ENCODE data around the gene NTM.
A peak's percentile ranks its signal among the peaks of the same experiment; 100 is the strongest.

Gene NTM

DNA sequence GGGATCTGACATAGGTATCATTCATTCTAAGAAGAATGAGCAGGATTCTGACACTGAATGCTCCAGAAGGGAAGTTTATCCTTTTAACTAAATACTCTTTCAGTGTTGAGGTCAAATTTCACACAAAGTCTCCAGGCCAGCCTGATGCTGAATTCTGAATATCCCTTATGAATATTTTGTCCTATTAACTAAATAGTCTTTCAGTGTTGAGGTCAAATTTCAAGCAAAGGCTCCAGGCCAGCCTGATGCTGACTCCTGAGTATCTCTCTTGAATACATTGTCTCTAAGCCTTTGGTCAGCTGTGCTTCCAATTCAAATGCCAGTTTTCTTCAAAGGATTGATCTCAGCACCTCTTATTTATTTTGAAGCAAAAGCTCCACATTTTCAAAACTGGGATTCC, 676.8 kb downstream of the NTM start:
- Histone ChIP-seq H2AK5ac (ENCODE audit: low read length) (no peak overlapping the region), H3K9ac (ENCODE audit: low read length) (no peak overlapping the region), H4K5ac (ENCODE audit: low read length) (no peak overlapping the region), H4K8ac (ENCODE audit: low read depth, low read length) (no peak overlapping the region), H3K79me2 (ENCODE audit: control insufficient read depth, insufficient read depth, low read length) (no peaks in the 10 kb centered on the region), H2BK15ac (replicated peaks; ENCODE audit: low read depth) (no peak overlapping the region), H3K4me1 (ENCODE audit: control insufficient read depth, low read depth, low read length) (no peaks in the 10 kb centered on the region), H3K56ac (ENCODE audit: low read length) (no peak overlapping the region), H3K18ac (ENCODE audit: low read length) (no peak overlapping the region), H2BK5ac (ENCODE audit: low read length) (no peak overlapping the region), H3K36me3 (ENCODE audit: control insufficient read depth, insufficient read depth, low read length) (no peaks in the 10 kb centered on the region), H3K23ac (ENCODE audit: low read length) (no peak overlapping the region), H3K79me1 (ENCODE audit: low read length) (no peaks in the 10 kb centered on the region), H3K4me2 (ENCODE audit: low read length) (no peak overlapping the region), H3K27ac (ENCODE audit: low read depth, low read length) (no peak overlapping the region), H2BK120ac (ENCODE audit: low read depth, low read length) (no peak overlapping the region), H3K4me3 (ENCODE audit: low read length) (no peak overlapping the region), H3K4ac (ENCODE audit: low read depth, low read length) (no peak overlapping the region), H3K27me3 (ENCODE audit: insufficient read depth, low read length, poor library complexity) (no peaks in the 10 kb centered on the region)
- no peak for DNase-seq

DNA sequence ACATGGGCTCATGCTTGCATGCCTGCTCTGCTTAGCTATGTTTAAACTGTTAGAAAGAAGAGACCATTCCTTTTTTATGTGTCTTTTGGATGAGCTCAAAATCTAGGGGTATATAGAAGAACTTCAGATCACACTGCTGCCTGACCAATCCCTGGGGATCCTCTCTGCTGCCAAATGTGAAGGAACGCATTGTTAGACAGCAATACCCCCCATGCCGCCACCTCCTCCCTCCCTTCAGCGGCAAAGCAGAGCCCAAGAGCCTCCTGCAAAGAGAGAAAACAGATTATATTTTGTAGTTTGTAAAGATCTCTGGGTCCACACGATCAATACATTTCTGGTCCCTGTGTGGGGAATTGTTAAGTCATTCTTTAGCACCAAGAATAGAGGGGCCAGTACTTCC, 677.6 kb downstream of the NTM start:
- Histone ChIP-seq H2AK5ac (ENCODE audit: low read length) (no peak overlapping the region), H3K4me3 (ENCODE audit: low read length) (no peak overlapping the region), H3K27me3 (ENCODE audit: insufficient read depth, low read length, poor library complexity) (no peaks in the 10 kb centered on the region), H3K27ac (ENCODE audit: low read depth, low read length) (no peak overlapping the region), H3K18ac (ENCODE audit: low read length) (no peak overlapping the region), H2BK5ac (ENCODE audit: low read length) (no peak overlapping the region), H3K9ac (ENCODE audit: low read length) (no peak overlapping the region), H3K4ac (ENCODE audit: low read depth, low read length) (no peak overlapping the region), H3K4me2 (ENCODE audit: low read length) (no peak overlapping the region), H3K4me1 (ENCODE audit: control insufficient read depth, low read depth, low read length) (no peaks in the 10 kb centered on the region), H2BK120ac (ENCODE audit: low read depth, low read length) (no peak overlapping the region), H4K5ac (ENCODE audit: low read length) (no peak overlapping the region), H3K79me1 (ENCODE audit: low read length) (no peaks in the 10 kb centered on the region), H4K8ac (ENCODE audit: low read depth, low read length) (no peak overlapping the region), H3K23ac (ENCODE audit: low read length) (no peak overlapping the region), H3K36me3 (ENCODE audit: control insufficient read depth, insufficient read depth, low read length) (no peaks in the 10 kb centered on the region), H2BK15ac (replicated peaks; ENCODE audit: low read depth) (no peak overlapping the region), H3K56ac (ENCODE audit: low read length) (no peak overlapping the region), H3K79me2 (ENCODE audit: control insufficient read depth, insufficient read depth, low read length) (no peaks in the 10 kb centered on the region)
- WGBS (ENCODE audit: extremely low coverage, insufficient coverage, low lambda C conversion rate): no CpG with 5 or more reads among the region's 4 CpGs
- no peak for DNase-seq

DNA sequence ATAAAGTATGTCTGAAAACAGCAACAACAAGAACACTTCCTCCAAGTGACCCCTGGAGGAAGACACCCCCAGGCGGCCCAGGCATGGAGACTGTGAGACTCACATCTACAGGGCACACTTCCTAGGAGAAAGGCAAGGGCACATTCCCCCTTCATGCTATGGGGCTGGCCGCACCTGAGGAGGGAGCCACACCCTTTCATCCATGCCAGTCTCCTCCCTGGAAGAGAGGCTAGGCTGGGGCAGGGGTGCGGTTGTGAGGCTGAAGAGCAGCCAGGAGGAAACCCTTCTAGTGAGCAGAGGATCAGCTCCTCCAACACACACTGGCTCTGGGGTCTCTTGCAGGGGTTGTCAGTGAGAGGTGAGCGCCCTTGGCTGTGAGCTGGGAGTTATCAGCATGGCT, 678.8 kb downstream of the NTM start:
- H2BK15ac ChIP-seq (replicated peaks; ENCODE audit: low read depth): no peak overlapping the region

DNA sequence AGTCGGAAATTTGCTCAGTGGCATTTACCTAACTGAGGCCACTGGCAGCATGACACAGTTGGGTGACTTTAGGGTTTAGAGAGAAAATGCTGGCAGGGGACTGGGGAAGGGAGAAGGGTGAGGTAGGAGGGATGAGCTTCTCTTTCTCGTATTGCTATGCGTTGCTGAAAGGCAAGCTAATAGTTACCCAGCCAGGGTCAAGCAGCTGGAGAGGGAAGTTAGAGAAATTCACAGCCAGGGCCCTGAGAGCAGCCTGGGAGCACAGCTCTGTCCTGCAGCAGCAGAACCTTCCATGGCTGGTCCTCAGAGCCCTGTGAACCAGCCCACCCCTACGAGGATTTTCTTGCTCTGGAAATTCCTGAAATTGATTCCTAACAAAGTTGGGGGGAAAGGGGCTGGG, 679.6 kb downstream of the NTM start:
- Histone ChIP-seq H3K23ac (ENCODE audit: low read length) (no peak overlapping the region), H3K4ac (ENCODE audit: low read depth, low read length) (no peak overlapping the region), H3K36me3 (ENCODE audit: control insufficient read depth, insufficient read depth, low read length) (no peaks in the 10 kb centered on the region), H2BK120ac (ENCODE audit: low read depth, low read length) (no peak overlapping the region), H4K8ac (ENCODE audit: low read depth, low read length) (no peak overlapping the region), H3K79me2 (ENCODE audit: control insufficient read depth, insufficient read depth, low read length) (no peaks in the 10 kb centered on the region), H3K27ac (ENCODE audit: low read depth, low read length) (no peak overlapping the region), H2BK5ac (ENCODE audit: low read length) (no peak overlapping the region), H3K4me3 (ENCODE audit: low read length) (no peak overlapping the region), H3K9ac (ENCODE audit: low read length) (no peak overlapping the region), H3K27me3 (ENCODE audit: insufficient read depth, low read length, poor library complexity) (no peaks in the 10 kb centered on the region), H3K56ac (ENCODE audit: low read length) (peak overlapping the region; percentile 10), H3K4me2 (ENCODE audit: low read length) (no peak overlapping the region), H3K4me1 (ENCODE audit: control insufficient read depth, low read depth, low read length) (no peaks in the 10 kb centered on the region), H4K5ac (ENCODE audit: low read length) (no peak overlapping the region), H2AK5ac (ENCODE audit: low read length) (no peak overlapping the region), H2BK15ac (replicated peaks; ENCODE audit: low read depth) (no peak overlapping the region), H3K79me1 (ENCODE audit: low read length) (no peaks in the 10 kb centered on the region), H3K18ac (ENCODE audit: low read length) (no peak overlapping the region)
- no peak for DNase-seq
- no CpG with 5 or more reads among the region's 4 CpGs for WGBS (ENCODE audit: extremely low coverage, insufficient coverage, low lambda C conversion rate)

More for the DNA sequence above, 678.8 kb downstream of the NTM start:
- H2AK5ac ChIP-seq (ENCODE audit: low read length): no peak overlapping the region
- no peak overlapping the region for H3K18ac ChIP-seq (ENCODE audit: low read length)
- no peaks in the 10 kb centered on the region for H3K27me3 ChIP-seq (ENCODE audit: insufficient read depth, low read length, poor library complexity)
- H3K4me1 ChIP-seq (ENCODE audit: control insufficient read depth, low read depth, low read length): no peaks in the 10 kb centered on the region
- H3K79me1 ChIP-seq (ENCODE audit: low read length): no peaks in the 10 kb centered on the region
- no peak overlapping the region for H2BK120ac ChIP-seq (ENCODE audit: low read depth, low read length)
- H3K4me2 ChIP-seq (ENCODE audit: low read length): no peak overlapping the region
- no peak overlapping the region for H4K8ac ChIP-seq (ENCODE audit: low read depth, low read length)
- H3K27ac ChIP-seq (ENCODE audit: low read depth, low read length): no peak overlapping the region
- no peaks in the 10 kb centered on the region for H3K36me3 ChIP-seq (ENCODE audit: control insufficient read depth, insufficient read depth, low read length)
- no peak for DNase-seq
- WGBS (ENCODE audit: extremely low coverage, insufficient coverage, low lambda C conversion rate): no CpG with 5 or more reads among the region's 4 CpGs
- no peak overlapping the region for H3K23ac ChIP-seq (ENCODE audit: low read length)
- H2BK5ac ChIP-seq (ENCODE audit: low read length): no peak overlapping the region
- H3K79me2 ChIP-seq (ENCODE audit: control insufficient read depth, insufficient read depth, low read length): no peaks in the 10 kb centered on the region
- no peak overlapping the region for H3K4ac ChIP-seq (ENCODE audit: low read depth, low read length)
- H4K5ac ChIP-seq (ENCODE audit: low read length): no peak overlapping the region
- H3K9ac ChIP-seq (ENCODE audit: low read length): no peak overlapping the region
- no peak overlapping the region for H3K4me3 ChIP-seq (ENCODE audit: low read length)
- H3K56ac ChIP-seq (ENCODE audit: low read length): no peak overlapping the region

DNA sequence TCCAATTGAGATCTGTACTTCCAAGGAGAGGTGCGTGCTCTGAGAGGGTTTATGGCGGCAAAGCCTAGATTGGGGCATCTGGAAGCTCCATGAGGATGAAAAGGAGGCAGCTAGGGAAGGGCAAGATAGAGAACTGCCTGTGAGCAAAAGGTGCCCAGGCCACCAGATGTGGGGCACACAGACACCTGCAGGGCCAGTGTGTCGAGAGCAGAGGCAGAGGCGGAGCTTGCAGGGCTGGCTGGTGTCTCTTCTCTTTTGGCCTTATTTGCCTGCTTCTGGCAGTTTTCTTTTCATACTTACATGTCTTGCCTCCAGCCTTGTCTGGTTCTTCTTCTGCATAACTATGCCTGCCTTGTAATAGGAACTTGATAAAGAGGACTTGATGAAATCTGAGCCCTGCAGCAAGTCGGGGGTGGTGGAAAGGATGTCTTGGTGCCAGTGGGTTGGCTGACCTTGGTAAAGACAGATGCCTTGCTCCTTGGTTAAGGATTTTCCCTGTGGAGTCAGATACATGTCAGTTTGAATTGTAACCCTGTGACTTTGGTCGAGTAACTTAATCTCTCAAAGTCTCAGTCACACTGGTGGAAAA, 680.3 kb downstream of the NTM start:
- H3K27me3 ChIP-seq (ENCODE audit: insufficient read depth, low read length, poor library complexity): no peaks in the 10 kb centered on the region
- H3K4me3 ChIP-seq (ENCODE audit: low read length): no peak overlapping the region
- no peak overlapping the region for H3K23ac ChIP-seq (ENCODE audit: low read length)
- no peak overlapping the region for H4K8ac ChIP-seq (ENCODE audit: low read depth, low read length)
- H3K36me3 ChIP-seq (ENCODE audit: control insufficient read depth, insufficient read depth, low read length): no peaks in the 10 kb centered on the region
- H3K56ac ChIP-seq (ENCODE audit: low read length): no peak overlapping the region
- no peak overlapping the region for H4K5ac ChIP-seq (ENCODE audit: low read length)
- H2BK5ac ChIP-seq (ENCODE audit: low read length): no peak overlapping the region
- H3K9ac ChIP-seq (ENCODE audit: low read length): no peak overlapping the region
- H3K79me2 ChIP-seq (ENCODE audit: control insufficient read depth, insufficient read depth, low read length): no peaks in the 10 kb centered on the region
- H3K4me1 ChIP-seq (ENCODE audit: control insufficient read depth, low read depth, low read length): no peaks in the 10 kb centered on the region
- WGBS (ENCODE audit: extremely low coverage, insufficient coverage, low lambda C conversion rate): no CpG with 5 or more reads among the region's 6 CpGs
- H3K18ac ChIP-seq (ENCODE audit: low read length): no peak overlapping the region
- H3K79me1 ChIP-seq (ENCODE audit: low read length): no peaks in the 10 kb centered on the region
- no peak overlapping the region for H3K27ac ChIP-seq (ENCODE audit: low read depth, low read length)
- no peak for DNase-seq
- H2BK15ac ChIP-seq (replicated peaks; ENCODE audit: low read depth): no peak overlapping the region
- no peak overlapping the region for H2BK120ac ChIP-seq (ENCODE audit: low read depth, low read length)
- no peak overlapping the region for H3K4me2 ChIP-seq (ENCODE audit: low read length)
- H3K4ac ChIP-seq (ENCODE audit: low read depth, low read length): no peak overlapping the region
- H2AK5ac ChIP-seq (ENCODE audit: low read length): no peak overlapping the region

DNA sequence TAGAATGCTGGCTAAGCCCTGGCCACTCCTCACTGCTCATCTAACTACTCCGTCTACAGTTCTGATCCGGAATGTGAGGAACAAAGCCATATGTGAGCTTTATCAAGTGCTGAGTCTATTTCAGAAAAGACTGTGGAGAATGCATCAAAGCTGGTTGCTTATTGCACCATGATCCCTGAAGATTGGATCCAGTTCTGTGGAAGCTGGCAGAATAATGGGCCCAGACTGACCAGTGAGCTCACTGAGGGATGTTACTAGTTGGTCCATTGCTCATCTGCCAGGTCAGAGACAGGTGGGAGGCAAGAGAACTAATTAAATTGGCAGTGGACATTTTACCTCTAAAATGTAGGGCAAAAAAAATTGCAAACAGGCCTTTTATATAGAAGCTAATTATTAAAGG, 681.3 kb downstream of the NTM start:
- no peaks in the 10 kb centered on the region for H3K79me2 ChIP-seq (ENCODE audit: control insufficient read depth, insufficient read depth, low read length)
- H3K18ac ChIP-seq (ENCODE audit: low read length): no peak overlapping the region
- no peaks in the 10 kb centered on the region for H3K4me1 ChIP-seq (ENCODE audit: control insufficient read depth, low read depth, low read length)
- H3K27ac ChIP-seq (ENCODE audit: low read depth, low read length): no peak overlapping the region
- H3K4me3 ChIP-seq (ENCODE audit: low read length): no peak overlapping the region
- H3K56ac ChIP-seq (ENCODE audit: low read length): no peak overlapping the region
- H3K79me1 ChIP-seq (ENCODE audit: low read length): no peaks in the 10 kb centered on the region
- DNase-seq: no peak
- H4K8ac ChIP-seq (ENCODE audit: low read depth, low read length): no peak overlapping the region
- H3K9ac ChIP-seq (ENCODE audit: low read length): no peak overlapping the region
- no peak overlapping the region for H3K23ac ChIP-seq (ENCODE audit: low read length)
- no peak overlapping the region for H3K4me2 ChIP-seq (ENCODE audit: low read length)
- H4K5ac ChIP-seq (ENCODE audit: low read length): no peak overlapping the region
- no peak overlapping the region for H2BK5ac ChIP-seq (ENCODE audit: low read length)
- H3K27me3 ChIP-seq (ENCODE audit: insufficient read depth, low read length, poor library complexity): no peaks in the 10 kb centered on the region
- H2BK15ac ChIP-seq (replicated peaks; ENCODE audit: low read depth): no peak overlapping the region
- H3K36me3 ChIP-seq (ENCODE audit: control insufficient read depth, insufficient read depth, low read length): no peaks in the 10 kb centered on the region
- WGBS (ENCODE audit: extremely low coverage, insufficient coverage, low lambda C conversion rate): no CpG with 5 or more reads among the region's 2 CpGs
- no peak overlapping the region for H2BK120ac ChIP-seq (ENCODE audit: low read depth, low read length)
- H2AK5ac ChIP-seq (ENCODE audit: low read length): no peak overlapping the region
- H3K4ac ChIP-seq (ENCODE audit: low read depth, low read length): no peak overlapping the region

All from mesendoderm (in vitro differentiated cells).